A549 (cell line): ENCODE measurements around the gene ART1.

Experiments used
- BCL3 ChIP-seq: fragments of >200 bp; sonication (Bioruptor Twin); formaldehyde crosslinking; IDR thresholded peaks from 3 replicates; pipeline ENCODE4 v1.6.1; 2016
- CBX8 ChIP-seq: fragments of 200-600 bp; sonication (generic); IDR thresholded peaks from 2 replicates; pipeline ENCODE4 v1.6.1; 2016
- CEBPB ChIP-seq, 2 experiments: fragments of >200 bp in 1 of 2; sonication (Bioruptor Twin) in 1 of 2; formaldehyde crosslinking in 1 of 2; IDR thresholded peaks; 2 replicates each; pipeline ENCODE4 v1.6.1; 2012 to 2016
- CTCF ChIP-seq: fragments of >200 bp; sonication (Bioruptor Twin); formaldehyde crosslinking; IDR thresholded peaks from 3 replicates; pipeline ENCODE4 v1.5.1; 2016
- EHMT2 ChIP-seq: fragments of 200-600 bp; sonication (generic); IDR thresholded peaks from 2 replicates; pipeline ENCODE4 v1.6.1; 2016; ENCODE audit warnings: antibody characterized with exemption, low read depth, mild to moderate bottlenecking, moderate library complexity
- EP300 ChIP-seq, 2 experiments: fragments of >200 bp; sonication (Bioruptor Twin); formaldehyde crosslinking; IDR thresholded peaks; 2 replicates in 1 of 2; 3 replicates in 1 of 2; pipeline ENCODE4 v1.6.1; 2016 to 2017
- HEYL ChIP-seq: fragments of 250-450 bp; sonication (Bioruptor Pico); IDR thresholded peaks from 2 replicates; pipeline ENCODE4 v1.8.0; 2021; ENCODE audit warnings: mild to moderate bottlenecking, moderate library complexity
- POLR2A ChIP-seq: IDR thresholded peaks from 2 replicates; pipeline ENCODE4 v1.6.1; 2012; ENCODE audit warnings: mild to moderate bottlenecking, low read length
- RAD21 ChIP-seq, 2 experiments: fragments of >200 bp in 1 of 2; sonication (Bioruptor Twin) in 1 of 2; formaldehyde crosslinking in 1 of 2; IDR thresholded peaks in 1 of 2; conservative IDR thresholded peaks in 1 of 2; 2 replicates in 1 of 2; 3 replicates in 1 of 2; pipeline ENCODE4 v1.6.1; 2012 to 2018; ENCODE audit warnings: inconsistent platforms in 1 of 2
- RNF2 ChIP-seq: fragments of 200-600 bp; sonication (generic); IDR thresholded peaks from 2 replicates; pipeline ENCODE4 v1.6.1; 2016; ENCODE audit warnings: low read depth, mild to moderate bottlenecking, antibody characterized with exemption, moderate library complexity, borderline replicate concordance
- SMC3 ChIP-seq: fragments of >200 bp; sonication (Bioruptor Twin); formaldehyde crosslinking; IDR thresholded peaks from 3 replicates; pipeline ENCODE4 v1.6.1; 2018; ENCODE audit warnings: inconsistent platforms
- SREBF2 ChIP-seq: fragments of 450-650 bp; IDR thresholded peaks from 2 replicates; pipeline ENCODE4 v1.6.1; 2014; ENCODE audit warnings: mild to moderate bottlenecking, moderate library complexity

- no peak for TF ChIP-seq RNF2
- TF ChIP-seq CTCF = no peak
- no peak for TF ChIP-seq EP300 (IDR thresholded peaks at IDR 0.05)
- TF ChIP-seq CEBPB (IDR thresholded peaks at IDR 0.05) = no peak
- no peak for TF ChIP-seq SMC3
- no peak for TF ChIP-seq CBX8
- TF ChIP-seq POLR2A = no peak
- no peak for TF ChIP-seq RAD21 (conservative IDR thresholded peaks at IDR 0.05 in 1 of 2, IDR thresholded peaks at IDR 0.05 in 1 of 2)
- TF ChIP-seq EHMT2 = no peak
- no peak for TF ChIP-seq SREBF2
- no peak for TF ChIP-seq BCL3
- TF ChIP-seq HEYL = no peak
Observed at GRCh38 chr11:3627291-3627690, 17.6 kb upstream of the ART1 start.
